G401.6 (cell line): ENCODE results near the gene MFRP.

ENCODE experiments used
- FAIRE-seq: peaks from 2 replicates; lab custom pipeline; 2012; peaks lifted over from hg19 to GRCh38; lab: Jason Lieb, UNC

The MFRP gene

DNA sequence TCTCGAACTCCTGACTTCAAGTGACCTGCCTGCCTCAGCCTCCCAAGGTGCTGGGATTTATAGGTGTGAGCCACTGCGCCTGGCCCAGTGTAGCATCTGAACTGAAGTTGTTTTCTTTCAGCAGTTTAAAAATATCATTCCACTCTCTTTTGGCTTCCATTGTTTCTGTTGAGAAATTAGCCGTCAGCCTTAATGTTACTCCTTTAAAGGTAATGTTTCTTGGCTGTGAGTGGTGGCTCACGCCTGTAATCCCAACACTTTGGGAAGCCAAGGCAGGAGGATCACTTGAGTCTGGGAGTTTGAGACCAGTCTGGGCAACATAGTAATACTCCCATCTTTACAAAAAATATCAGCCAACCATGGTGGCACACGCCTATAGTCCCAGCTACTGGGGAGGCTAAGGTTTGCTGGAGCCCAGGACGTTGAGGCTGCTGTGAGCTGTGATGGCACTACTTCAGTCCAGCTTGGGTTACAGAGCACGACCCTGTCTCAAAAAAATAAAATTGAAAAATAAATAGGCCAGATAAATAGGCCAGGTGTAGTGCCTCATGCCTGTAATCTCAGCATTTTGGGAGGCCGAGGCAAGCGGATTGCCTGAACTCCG, 55.5 kb downstream of the MFRP start:
- FAIRE-seq, result no peak
